K562 (cell line): ENCODE data around the gene DUXB. TPM values are rescaled to one million over a fixed set of nuclear protein-coding genes. Genes with fewer than 3 reads are reported as not detected.

Source experiments
- LARP7 ChIP-seq: fragments of 450-650 bp; IDR thresholded peaks from 2 replicates; pipeline ENCODE4 v1.6.1; 2016
- MTA3 ChIP-seq: fragments of 450-650 bp; formaldehyde crosslinking; IDR thresholded peaks from 2 replicates; pipeline ENCODE4 v1.6.1; 2017; ENCODE audit warnings: mild to moderate bottlenecking, borderline replicate concordance
- POLR2G ChIP-seq: fragments of 200-400 bp; formaldehyde crosslinking; IDR thresholded peaks from 2 replicates; pipeline ENCODE4 v1.6.1; 2017; ENCODE audit warnings: low read depth, mild to moderate bottlenecking, antibody characterized with exemption, low read length, moderate library complexity
- STAT5B ChIP-seq: fragments of 250-450 bp; sonication (Bioruptor Pico); IDR thresholded peaks from 2 replicates; pipeline ENCODE4 v1.8.0; 2021; ENCODE audit warnings: mild to moderate bottlenecking, inconsistent platforms
- WHSC1 ChIP-seq: IDR thresholded peaks from one replicate; pipeline ENCODE4 v1.6.1; 2012; ENCODE audit warnings: low read length, control low read depth, inconsistent platforms
- ZC3H8 ChIP-seq: fragments of 450-650 bp; IDR thresholded peaks from 2 replicates; pipeline ENCODE4 v1.6.1; 2017
- ZNF436 ChIP-seq: fragments of 250-450, 450-650 bp; sonication (Bioruptor Pico); formaldehyde crosslinking; IDR thresholded peaks from 2 replicates; pipeline ENCODE4 v1.7.0; 2020; ENCODE audit warnings: mild to moderate bottlenecking
- polyA plus RNA-seq, 8 experiments: library from polyadenylated mRNA; depleted of rRNA in 4 of 8; stranded (reverse) in 5 of 8; unstranded in 3 of 8; fragments of >200 nt; fragmentation: Nextera tagmentation in 2 of 8; fragmentation: Illumina TruSeq in 1 of 8; extraction: Ambion mirVana in 2 of 8; extraction: Trizol in 1 of 8; gene quantifications; 2 replicates each; pipeline versions ENCODE4 v1.2.1 to v1.2.3, GENCODE V29; 2011 to 2014; ENCODE audit warnings: inconsistent platforms in 1 of 8, missing spikeins in 1 of 8
- total RNA-seq, 7 experiments: library from RNA; depleted of rRNA in 6 of 7; stranded (reverse); fragments of >200 nt in 6 of 7; fragmentation: Illumina TruSeq in 2 of 7; extraction: Trizol in 2 of 7; gene quantifications; 2 replicates each; pipeline versions ENCODE4 v1.2.1 to v1.2.3, GENCODE V29; 2011 to 2021; ENCODE audit warnings: low replicate concordance in 1 of 7
- TF ChIP-seq, protein P1 (sequence below), 2 experiments: fragments of 450-650 bp in 1 of 2; sonication (generic) in 1 of 2; formaldehyde crosslinking in 1 of 2; IDR thresholded peaks; 2 replicates each; pipeline versions ENCODE4 v1.7.1 to v1.9.0; 2016 to 2022; ENCODE audit warnings: inconsistent platforms in 1 of 2, mild to moderate bottlenecking in 1 of 2, missing genetic modification reagents in 1 of 2
- TF ChIP-seq, protein P2 (sequence below): fragments of 450-650 bp; formaldehyde crosslinking; IDR thresholded peaks from 2 replicates; pipeline ENCODE4 v1.4.0; 2020; ENCODE audit warnings: mild to moderate bottlenecking

The DUXB gene
- total and polyA plus RNA-seq, 9 of the 15 experiments (the other 6 are each of a cell fraction or from before 2014, with no cell fraction given) = not detected

DNA sequence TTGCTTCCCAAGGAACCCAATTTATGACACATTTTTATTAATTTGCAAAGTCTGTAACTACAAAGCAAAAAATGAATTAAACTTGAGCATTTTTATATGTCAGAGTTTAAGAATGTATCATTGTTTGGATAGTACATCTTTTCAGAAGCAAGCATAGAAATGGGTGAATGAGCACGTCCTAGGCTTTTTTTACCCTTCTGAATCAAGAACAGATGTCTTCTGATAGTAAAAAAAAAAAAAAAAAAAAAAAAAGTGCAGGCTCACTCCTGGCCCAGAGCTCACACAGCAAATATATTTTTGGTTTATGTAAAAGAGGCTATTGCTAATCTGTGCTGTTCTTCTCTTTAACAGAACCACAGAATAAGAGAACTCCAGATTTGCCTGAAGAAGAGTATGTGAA is 47.3 kb downstream of the DUXB start (continued):
- TF ChIP-seq, protein P1, sequence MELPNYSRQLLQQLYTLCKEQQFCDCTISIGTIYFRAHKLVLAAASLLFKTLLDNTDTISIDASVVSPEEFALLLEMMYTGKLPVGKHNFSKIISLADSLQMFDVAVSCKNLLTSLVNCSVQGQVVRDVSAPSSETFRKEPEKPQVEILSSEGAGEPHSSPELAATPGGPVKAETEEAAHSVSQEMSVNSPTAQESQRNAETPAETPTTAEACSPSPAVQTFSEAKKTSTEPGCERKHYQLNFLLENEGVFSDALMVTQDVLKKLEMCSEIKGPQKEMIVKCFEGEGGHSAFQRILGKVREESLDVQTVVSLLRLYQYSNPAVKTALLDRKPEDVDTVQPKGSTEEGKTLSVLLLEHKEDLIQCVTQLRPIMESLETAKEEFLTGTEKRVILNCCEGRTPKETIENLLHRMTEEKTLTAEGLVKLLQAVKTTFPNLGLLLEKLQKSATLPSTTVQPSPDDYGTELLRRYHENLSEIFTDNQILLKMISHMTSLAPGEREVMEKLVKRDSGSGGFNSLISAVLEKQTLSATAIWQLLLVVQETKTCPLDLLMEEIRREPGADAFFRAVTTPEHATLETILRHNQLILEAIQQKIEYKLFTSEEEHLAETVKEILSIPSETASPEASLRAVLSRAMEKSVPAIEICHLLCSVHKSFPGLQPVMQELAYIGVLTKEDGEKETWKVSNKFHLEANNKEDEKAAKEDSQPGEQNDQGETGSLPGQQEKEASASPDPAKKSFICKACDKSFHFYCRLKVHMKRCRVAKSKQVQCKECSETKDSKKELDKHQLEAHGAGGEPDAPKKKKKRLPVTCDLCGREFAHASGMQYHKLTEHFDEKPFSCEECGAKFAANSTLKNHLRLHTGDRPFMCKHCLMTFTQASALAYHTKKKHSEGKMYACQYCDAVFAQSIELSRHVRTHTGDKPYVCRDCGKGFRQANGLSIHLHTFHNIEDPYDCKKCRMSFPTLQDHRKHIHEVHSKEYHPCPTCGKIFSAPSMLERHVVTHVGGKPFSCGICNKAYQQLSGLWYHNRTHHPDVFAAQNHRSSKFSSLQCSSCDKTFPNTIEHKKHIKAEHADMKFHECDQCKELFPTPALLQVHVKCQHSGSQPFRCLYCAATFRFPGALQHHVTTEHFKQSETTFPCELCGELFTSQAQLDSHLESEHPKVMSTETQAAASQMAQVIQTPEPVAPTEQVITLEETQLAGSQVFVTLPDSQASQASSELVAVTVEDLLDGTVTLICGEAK (IDR thresholded peaks at IDR 0.05) = no peak
- TF ChIP-seq, protein P1 (CRISPR knock-in tag; IDR thresholded peaks at IDR 0.05) = no peak
- TF ChIP-seq STAT5B (CRISPR knock-in tag) = no peak
- no peak for TF ChIP-seq ZNF436 (CRISPR knock-in tag)
- no peak for TF ChIP-seq WHSC1
- TF ChIP-seq, protein P2, sequence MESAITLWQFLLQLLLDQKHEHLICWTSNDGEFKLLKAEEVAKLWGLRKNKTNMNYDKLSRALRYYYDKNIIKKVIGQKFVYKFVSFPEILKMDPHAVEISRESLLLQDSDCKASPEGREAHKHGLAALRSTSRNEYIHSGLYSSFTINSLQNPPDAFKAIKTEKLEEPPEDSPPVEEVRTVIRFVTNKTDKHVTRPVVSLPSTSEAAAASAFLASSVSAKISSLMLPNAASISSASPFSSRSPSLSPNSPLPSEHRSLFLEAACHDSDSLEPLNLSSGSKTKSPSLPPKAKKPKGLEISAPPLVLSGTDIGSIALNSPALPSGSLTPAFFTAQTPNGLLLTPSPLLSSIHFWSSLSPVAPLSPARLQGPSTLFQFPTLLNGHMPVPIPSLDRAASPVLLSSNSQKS (CRISPR knock-in tag) = no peak
- no peak for TF ChIP-seq MTA3
- TF ChIP-seq ZC3H8 = no peak
- TF ChIP-seq POLR2G = no peak
- no peak for TF ChIP-seq LARP7
